Measurements from ENCODE around the gene FANCM. TPM values are rescaled to one million over a fixed set of nuclear protein-coding genes. Genes with fewer than 3 reads are reported as not detected.

The FANCM gene
- polyA plus RNA-seq, 1 donor (not counting 4 experiments of a cell fraction or from before 2014, with no cell fraction given): 6.0 TPM

GRCh38 chr14:45204241-45204640 lies 68.5 kb downstream of the FANCM start:
- H3K79me2 ChIP-seq (ENCODE audit: control insufficient read depth, insufficient read depth, low read length): no peaks in the 10 kb centered on the region
- no peak overlapping the region for H2AFZ ChIP-seq (ENCODE audit: control insufficient read depth, low read length)
- H3K9me1 ChIP-seq (ENCODE audit: control insufficient read depth, extremely low read depth, insufficient read depth, low read length): no peaks in the 10 kb centered on the region
- no peaks in the 10 kb centered on the region for H4K20me1 ChIP-seq (ENCODE audit: control insufficient read depth, extremely low read depth, insufficient read depth, low read length)
- TF ChIP-seq EZH2 (IDR thresholded peaks at IDR 0.05; ENCODE audit: low read length): no peak
- no peak for TF ChIP-seq CTCF (optimal IDR thresholded peaks at IDR 0.05 in 1 of 3, IDR thresholded peaks at IDR 0.05 in 1 of 3, conservative IDR thresholded peaks at IDR 0.05 in 1 of 3; ENCODE audit: extremely low read depth in 1 of 3, insufficient read depth in 2 of 3, low read length in 3 of 3)
- H3K9me3 ChIP-seq (ENCODE audit: control insufficient read depth, low read depth, low read length): no peaks in the 10 kb centered on the region
- dilution Hi-C loops (cut with MboI; ENCODE audit: extremely low pct_ligation_motif_present, low sequenced_read_pairs): no loop called here
- no peak for DNase-seq (ENCODE audit: low read depth, low spot score)
- peaks cover 4% of the 10 kb centered on the region for H3K4me1 ChIP-seq (ENCODE audit: control insufficient read depth, extremely low read depth, insufficient read depth, low read length)
- no peaks in the 10 kb centered on the region for H3K27me3 ChIP-seq (ENCODE audit: control insufficient read depth, extremely low read depth, insufficient read depth, low read length)
- H3K27ac ChIP-seq (ENCODE audit: control insufficient read depth, insufficient read depth, low read length): no peak overlapping the region
- no peak for FAIRE-seq
- no peak overlapping the region for H3K4me3 ChIP-seq (ENCODE audit: control insufficient read depth in 2 of 3, extremely low read depth in 1 of 3, insufficient read depth in 2 of 3, low read depth in 1 of 3, low read length in 3 of 3)
- H3K9ac ChIP-seq (ENCODE audit: control insufficient read depth, extremely low read depth, insufficient read depth, low read length): no peak overlapping the region
- H3K4me2 ChIP-seq (ENCODE audit: control insufficient read depth, extremely low read depth, insufficient read depth, low read depth, low read length): no peak overlapping the region
- peaks cover 0 to 7% of the 10 kb centered on the region in 2 experiments for H3K36me3 ChIP-seq (ENCODE audit: control insufficient read depth in 2 of 2, extremely low read depth in 1 of 2, insufficient read depth in 2 of 2, low read length in 2 of 2)

GRCh38 chr14:45210159-45210558 lies 74.4 kb downstream of the FANCM start:
- FAIRE-seq (no peak), DNase-seq (ENCODE audit: low read depth, low spot score) (no peak)
- H3K27me3 ChIP-seq (ENCODE audit: control insufficient read depth, extremely low read depth, insufficient read depth, low read length): no peaks in the 10 kb centered on the region
- TF ChIP-seq EZH2 (IDR thresholded peaks at IDR 0.05; ENCODE audit: low read length): no peak
- no peaks in the 10 kb centered on the region for H3K79me2 ChIP-seq (ENCODE audit: control insufficient read depth, insufficient read depth, low read length)
- no peak overlapping the region for H3K4me3 ChIP-seq (ENCODE audit: control insufficient read depth in 2 of 3, extremely low read depth in 1 of 3, insufficient read depth in 2 of 3, low read depth in 1 of 3, low read length in 3 of 3)
- peaks cover 2 to 3% of the 10 kb centered on the region in 2 experiments for H3K36me3 ChIP-seq (ENCODE audit: control insufficient read depth in 2 of 2, extremely low read depth in 1 of 2, insufficient read depth in 2 of 2, low read length in 2 of 2)
- no peak overlapping the region for H3K27ac ChIP-seq (ENCODE audit: control insufficient read depth, insufficient read depth, low read length)
- H3K4me1 ChIP-seq (ENCODE audit: control insufficient read depth, extremely low read depth, insufficient read depth, low read length): no peaks in the 10 kb centered on the region
- no peaks in the 10 kb centered on the region for H4K20me1 ChIP-seq (ENCODE audit: control insufficient read depth, extremely low read depth, insufficient read depth, low read length)
- H2AFZ ChIP-seq (ENCODE audit: control insufficient read depth, low read length): no peak overlapping the region
- H3K9me3 ChIP-seq (ENCODE audit: control insufficient read depth, low read depth, low read length): no peaks in the 10 kb centered on the region
- H3K9me1 ChIP-seq (ENCODE audit: control insufficient read depth, extremely low read depth, insufficient read depth, low read length): no peaks in the 10 kb centered on the region
- H3K9ac ChIP-seq (ENCODE audit: control insufficient read depth, extremely low read depth, insufficient read depth, low read length): no peak overlapping the region
- no peak overlapping the region for H3K4me2 ChIP-seq (ENCODE audit: control insufficient read depth, extremely low read depth, insufficient read depth, low read depth, low read length)
- dilution Hi-C loops (cut with MboI; ENCODE audit: extremely low pct_ligation_motif_present, low sequenced_read_pairs): no loop called here

- Histone ChIP-seq H2AFZ (ENCODE audit: control insufficient read depth, low read length) (no peak overlapping the region), H3K79me2 (ENCODE audit: control insufficient read depth, insufficient read depth, low read length) (no peaks in the 10 kb centered on the region), H4K20me1 (ENCODE audit: control insufficient read depth, extremely low read depth, insufficient read depth, low read length) (no peaks in the 10 kb centered on the region), H3K4me2 (ENCODE audit: control insufficient read depth, extremely low read depth, insufficient read depth, low read depth, low read length) (no peak overlapping the region), H3K27me3 (ENCODE audit: control insufficient read depth, extremely low read depth, insufficient read depth, low read length) (no peaks in the 10 kb centered on the region), H3K27ac (ENCODE audit: control insufficient read depth, insufficient read depth, low read length) (no peak overlapping the region), H3K4me3 (ENCODE audit: control insufficient read depth in 2 of 3, extremely low read depth in 1 of 3, insufficient read depth in 2 of 3, low read depth in 1 of 3, low read length in 3 of 3) (no peak overlapping the region), H3K4me1 (ENCODE audit: control insufficient read depth, extremely low read depth, insufficient read depth, low read length) (no peaks in the 10 kb centered on the region), H3K9me1 (ENCODE audit: control insufficient read depth, extremely low read depth, insufficient read depth, low read length) (no peaks in the 10 kb centered on the region), H3K36me3 (ENCODE audit: control insufficient read depth in 2 of 2, extremely low read depth in 1 of 2, insufficient read depth in 2 of 2, low read length in 2 of 2) (peaks cover 2 to 3% of the 10 kb centered on the region in 2 experiments), H3K9ac (ENCODE audit: control insufficient read depth, extremely low read depth, insufficient read depth, low read length) (no peak overlapping the region), H3K9me3 (ENCODE audit: control insufficient read depth, low read depth, low read length) (no peaks in the 10 kb centered on the region)
- TF ChIP-seq CTCF (optimal IDR thresholded peaks at IDR 0.05 in 1 of 3, IDR thresholded peaks at IDR 0.05 in 1 of 3, conservative IDR thresholded peaks at IDR 0.05 in 1 of 3; ENCODE audit: extremely low read depth in 1 of 3, insufficient read depth in 2 of 3, low read length in 3 of 3) (no peak), EZH2 (IDR thresholded peaks at IDR 0.05; ENCODE audit: low read length) (no peak)
- dilution Hi-C loops (cut with MboI; ENCODE audit: extremely low pct_ligation_motif_present, low sequenced_read_pairs): no loop called here
- FAIRE-seq (no peak), DNase-seq (ENCODE audit: low read depth, low spot score) (no peak)
Measured at GRCh38 chr14:45211295-45211694, 75.6 kb downstream of the FANCM start.

Measured in keratinocyte (primary cell).